ENCODE data around the gene LRRC9. TPM values are rescaled to one million over a fixed set of nuclear protein-coding genes. Genes with fewer than 3 reads are reported as not detected.

LRRC9 gene
- not detected for polyA plus RNA-seq (2012; ENCODE audit: insufficient read length, low read depth)

DNA sequence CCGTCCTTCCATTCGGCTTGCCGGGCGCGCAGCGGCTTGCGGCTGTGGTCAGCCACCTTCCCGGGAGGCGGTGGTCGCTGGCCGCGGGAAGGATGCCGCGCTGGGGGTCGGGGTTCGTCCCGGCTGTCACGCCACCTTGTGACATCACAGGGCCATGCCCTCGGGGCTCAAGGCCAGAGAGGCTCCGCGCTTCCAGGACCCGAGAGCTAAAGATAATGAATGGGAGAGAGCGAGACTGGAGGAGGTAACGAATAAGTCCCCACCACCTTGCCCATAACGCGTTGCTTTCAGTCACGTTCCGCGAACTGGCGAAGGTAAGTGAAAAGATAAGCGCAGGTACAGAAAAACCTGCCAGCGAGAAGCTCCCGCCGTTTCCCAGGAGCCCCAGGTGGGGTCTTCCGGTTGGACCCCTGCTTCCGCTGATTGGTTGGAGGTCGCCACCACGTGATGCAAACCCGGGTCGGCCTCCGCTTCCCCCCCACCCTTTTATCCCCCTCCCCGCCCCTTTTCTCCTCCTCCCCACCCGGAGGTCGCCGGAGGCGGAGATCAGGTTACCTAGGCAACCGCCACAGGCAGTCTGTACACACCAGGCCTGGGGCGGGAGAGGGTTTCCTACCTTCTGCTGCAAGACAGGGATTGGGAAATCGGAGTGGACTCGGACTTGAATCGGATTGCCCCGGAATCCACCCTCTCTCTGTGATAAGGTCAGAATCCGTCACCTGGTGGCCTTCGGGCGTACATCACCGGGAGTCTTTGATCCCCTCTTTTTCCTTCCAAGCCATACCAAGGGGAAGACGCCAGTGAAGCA, at the start of gene LRRC9:
LRRC9 (plus strand) TSS at position 575 of the 808 bp plus-strand sequence.
- TF ChIP-seq POLR2AphosphoS5 (IDR thresholded peaks at IDR 0.05; ENCODE audit: low read depth, low read length) (no peak), SIN3A (IDR thresholded peaks at IDR 0.05; ENCODE audit: borderline replicate concordance, insufficient read depth, low read length) (no peak), FOXP2 (optimal IDR thresholded peaks at IDR 0.05; ENCODE audit: borderline replicate concordance, extremely low read depth, extremely low read length, insufficient read depth) (no peak), TAF1 (IDR thresholded peaks at IDR 0.05; ENCODE audit: borderline replicate concordance, insufficient read depth, low read length) (no peak)
- TF ChIP-seq, protein P1, sequence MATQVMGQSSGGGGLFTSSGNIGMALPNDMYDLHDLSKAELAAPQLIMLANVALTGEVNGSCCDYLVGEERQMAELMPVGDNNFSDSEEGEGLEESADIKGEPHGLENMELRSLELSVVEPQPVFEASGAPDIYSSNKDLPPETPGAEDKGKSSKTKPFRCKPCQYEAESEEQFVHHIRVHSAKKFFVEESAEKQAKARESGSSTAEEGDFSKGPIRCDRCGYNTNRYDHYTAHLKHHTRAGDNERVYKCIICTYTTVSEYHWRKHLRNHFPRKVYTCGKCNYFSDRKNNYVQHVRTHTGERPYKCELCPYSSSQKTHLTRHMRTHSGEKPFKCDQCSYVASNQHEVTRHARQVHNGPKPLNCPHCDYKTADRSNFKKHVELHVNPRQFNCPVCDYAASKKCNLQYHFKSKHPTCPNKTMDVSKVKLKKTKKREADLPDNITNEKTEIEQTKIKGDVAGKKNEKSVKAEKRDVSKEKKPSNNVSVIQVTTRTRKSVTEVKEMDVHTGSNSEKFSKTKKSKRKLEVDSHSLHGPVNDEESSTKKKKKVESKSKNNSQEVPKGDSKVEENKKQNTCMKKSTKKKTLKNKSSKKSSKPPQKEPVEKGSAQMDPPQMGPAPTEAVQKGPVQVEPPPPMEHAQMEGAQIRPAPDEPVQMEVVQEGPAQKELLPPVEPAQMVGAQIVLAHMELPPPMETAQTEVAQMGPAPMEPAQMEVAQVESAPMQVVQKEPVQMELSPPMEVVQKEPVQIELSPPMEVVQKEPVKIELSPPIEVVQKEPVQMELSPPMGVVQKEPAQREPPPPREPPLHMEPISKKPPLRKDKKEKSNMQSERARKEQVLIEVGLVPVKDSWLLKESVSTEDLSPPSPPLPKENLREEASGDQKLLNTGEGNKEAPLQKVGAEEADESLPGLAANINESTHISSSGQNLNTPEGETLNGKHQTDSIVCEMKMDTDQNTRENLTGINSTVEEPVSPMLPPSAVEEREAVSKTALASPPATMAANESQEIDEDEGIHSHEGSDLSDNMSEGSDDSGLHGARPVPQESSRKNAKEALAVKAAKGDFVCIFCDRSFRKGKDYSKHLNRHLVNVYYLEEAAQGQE (IDR thresholded peaks at IDR 0.05; ENCODE audit: insufficient read depth in 1 of 2, low read depth in 2 of 2, low read length in 2 of 2), result no peak

DNA sequence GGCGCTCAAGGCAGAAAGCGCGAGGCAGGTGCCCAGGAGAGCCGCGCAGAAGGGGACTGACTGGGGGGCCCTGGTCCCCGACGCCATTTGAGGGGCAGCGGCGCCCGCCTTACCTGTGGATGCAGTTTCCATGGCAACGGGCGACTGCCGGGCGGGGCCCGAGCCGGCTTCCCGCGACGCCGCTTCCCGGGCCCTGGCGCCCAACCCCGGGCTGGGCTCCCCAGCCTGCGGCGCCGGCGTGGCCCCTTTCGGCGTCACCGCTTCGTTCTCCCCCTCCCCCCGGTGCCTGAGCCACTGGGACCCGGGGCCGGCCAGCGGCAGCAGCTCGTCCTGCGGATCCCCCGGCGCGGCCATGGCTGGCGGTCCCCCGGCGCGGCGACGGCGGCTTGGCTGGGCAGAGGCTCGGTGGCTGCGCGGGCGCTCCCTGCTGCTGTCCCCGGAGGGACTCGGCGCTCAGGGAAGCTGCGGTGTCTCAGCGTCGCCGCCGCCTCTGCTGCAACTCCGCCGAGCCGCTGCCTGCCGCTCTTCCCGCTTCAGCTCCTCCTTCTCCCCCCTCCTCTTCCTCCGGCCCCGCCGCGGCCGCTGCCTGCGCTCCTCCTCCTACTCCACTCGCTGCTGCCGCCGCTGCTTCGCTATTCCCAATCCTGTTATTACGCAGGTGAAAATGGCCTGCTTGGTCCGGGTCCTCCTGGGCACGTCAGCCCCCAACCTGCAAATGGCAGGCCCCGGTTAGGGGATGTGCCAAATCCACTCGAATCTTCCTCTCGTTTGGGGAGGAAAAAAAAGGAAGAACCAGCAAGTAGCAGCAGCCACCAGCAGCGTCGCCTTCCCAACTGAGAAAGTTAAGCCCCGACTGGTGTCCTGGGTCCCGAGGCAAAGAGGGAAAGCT, 49.4 kb upstream of the LRRC9 start, which contains the start of gene RTN1:
RTN1 (minus strand) TSS at position 500 of the 889 bp plus-strand sequence; CDS start at position 354, 146 bp downstream.
- TF ChIP-seq TAF1 (IDR thresholded peaks at IDR 0.05; ENCODE audit: borderline replicate concordance, insufficient read depth, low read length), result no peak
- TF ChIP-seq, protein P1 (IDR thresholded peaks at IDR 0.05; ENCODE audit: insufficient read depth in 1 of 2, low read depth in 2 of 2, low read length in 2 of 2), result no peak
- TF ChIP-seq FOXP2 (optimal IDR thresholded peaks at IDR 0.05; ENCODE audit: borderline replicate concordance, extremely low read depth, extremely low read length, insufficient read depth), result no peak
- TF ChIP-seq POLR2AphosphoS5 (IDR thresholded peaks at IDR 0.05; ENCODE audit: low read depth, low read length), result no peak
- no peak for TF ChIP-seq SIN3A (IDR thresholded peaks at IDR 0.05; ENCODE audit: borderline replicate concordance, insufficient read depth, low read length)

DNA sequence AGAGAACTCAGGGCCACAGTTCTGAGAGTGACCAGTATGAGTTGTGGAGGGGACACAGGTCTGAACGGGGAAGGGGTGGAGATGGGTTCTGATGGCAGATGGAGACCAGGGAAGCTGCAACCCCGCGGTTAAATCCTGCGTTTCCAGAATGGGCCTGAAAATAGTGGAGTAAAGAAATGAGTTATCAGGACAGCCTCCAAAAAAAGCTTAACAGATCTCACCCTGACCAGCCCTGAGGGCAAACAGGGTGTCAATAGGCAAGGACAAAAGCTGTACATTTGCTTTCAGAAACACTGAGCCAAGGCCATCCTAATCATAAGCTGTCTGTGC, 48.8 kb upstream of the LRRC9 start:
- TF ChIP-seq TAF1 (IDR thresholded peaks at IDR 0.05; ENCODE audit: borderline replicate concordance, insufficient read depth, low read length), result no peak
- TF ChIP-seq POLR2AphosphoS5 (IDR thresholded peaks at IDR 0.05; ENCODE audit: low read depth, low read length), result no peak
- TF ChIP-seq FOXP2 (optimal IDR thresholded peaks at IDR 0.05; ENCODE audit: borderline replicate concordance, extremely low read depth, extremely low read length, insufficient read depth), result no peak
- no peak for TF ChIP-seq SIN3A (IDR thresholded peaks at IDR 0.05; ENCODE audit: borderline replicate concordance, insufficient read depth, low read length)
- TF ChIP-seq, protein P1 (IDR thresholded peaks at IDR 0.05; ENCODE audit: insufficient read depth in 1 of 2, low read depth in 2 of 2, low read length in 2 of 2), result no peak

DNA sequence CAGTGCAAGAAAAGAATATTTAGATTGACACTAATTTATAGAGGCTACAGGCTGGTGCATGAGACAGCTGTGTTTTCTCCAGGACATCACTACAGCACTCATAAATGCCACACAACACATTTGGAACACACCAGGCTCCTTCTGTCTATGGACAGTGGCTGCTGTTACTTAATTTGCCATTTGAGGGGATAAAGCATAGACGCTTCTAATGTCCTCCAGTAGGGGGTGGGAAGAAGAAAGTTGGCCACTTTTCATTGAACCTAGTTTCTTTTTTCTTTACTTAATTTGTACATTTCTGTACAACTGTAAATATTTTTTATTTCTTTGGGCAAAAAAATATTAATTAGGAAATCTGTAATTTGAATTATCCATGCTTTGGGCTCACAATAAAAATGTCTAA, 37.0 kb upstream of the LRRC9 start:
- TF ChIP-seq, protein P1 (IDR thresholded peaks at IDR 0.05; ENCODE audit: insufficient read depth in 1 of 2, low read depth in 2 of 2, low read length in 2 of 2), result no peak
- TF ChIP-seq SIN3A (IDR thresholded peaks at IDR 0.05; ENCODE audit: borderline replicate concordance, insufficient read depth, low read length) (no peak), TAF1 (IDR thresholded peaks at IDR 0.05; ENCODE audit: borderline replicate concordance, insufficient read depth, low read length) (no peak), FOXP2 (optimal IDR thresholded peaks at IDR 0.05; ENCODE audit: borderline replicate concordance, extremely low read depth, extremely low read length, insufficient read depth) (no peak), POLR2AphosphoS5 (IDR thresholded peaks at IDR 0.05; ENCODE audit: low read depth, low read length) (no peak)
